NCI-H524 (cell line): ENCODE results near the gene ZNF790.

Source experiments
- DNase-seq, 2 experiments: peaks; one replicate each; lab custom pipeline; 2025; lab: John Stamatoyannopoulos, UW

ZNF790 gene

DNA sequence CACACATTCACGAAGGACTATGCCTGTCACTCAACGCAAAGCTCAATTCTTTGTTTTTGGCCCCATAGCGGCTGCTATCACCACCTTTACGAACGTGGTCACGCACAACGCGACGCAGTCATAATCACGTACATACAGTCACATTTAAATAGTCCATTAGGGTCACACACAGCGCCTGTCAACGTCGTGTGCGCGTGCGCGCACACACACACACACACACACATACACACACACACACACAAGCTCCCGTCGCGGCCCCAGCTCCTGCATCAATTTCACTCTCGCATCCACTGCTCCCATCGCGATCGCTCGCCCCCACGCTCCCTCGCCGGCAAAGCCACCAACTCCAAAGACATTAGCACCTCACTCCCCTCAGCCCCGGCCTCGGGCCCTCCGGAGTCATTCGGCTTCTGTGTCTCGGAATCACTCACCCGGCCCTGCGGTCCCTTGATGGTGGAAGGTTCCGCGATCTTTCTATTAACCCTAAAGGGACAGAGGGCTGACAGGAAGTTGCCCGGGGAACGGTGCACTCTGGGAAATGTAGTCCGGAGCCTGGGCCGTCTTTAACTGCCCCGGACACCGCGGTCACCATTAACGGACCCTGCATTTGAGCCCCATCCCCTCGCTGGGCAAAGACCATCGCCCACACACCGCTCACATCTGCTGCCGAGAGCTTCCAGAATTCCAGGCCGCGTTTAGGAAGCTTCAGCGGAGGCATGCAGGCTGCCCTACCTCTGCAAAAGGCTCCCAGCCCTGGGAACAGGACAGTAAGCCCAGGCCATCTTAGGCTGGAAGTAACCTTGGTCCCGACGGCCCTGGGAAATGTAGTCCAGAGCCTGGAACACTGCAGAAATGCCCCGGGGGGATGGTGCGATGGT, at the start of gene ZNF790:
Gene ZNF790 (minus strand): TSS at position 482 of the 878 bp plus-strand sequence. CDS start 12,768 bp downstream, outside the sequence.
- peak; percentile 92 to 96 for DNase-seq

GRCh38 chr19:36876993-36877938, 39.1 kb upstream of the ZNF790 start:
- DNase-seq = no peak

GRCh38 chr19:36851898-36852297, 13.7 kb upstream of the ZNF790 start:
- no peak for DNase-seq

GRCh38 chr19:36850559-36851442, 12.6 kb upstream of the ZNF790 start, which contains the start of gene ZNF345:
Gene ZNF345 (plus strand): TSS chr19:36850876. CDS start chr19:36876831, 25,955 bp downstream.
- DNase-seq = peak; percentile 98

DNA sequence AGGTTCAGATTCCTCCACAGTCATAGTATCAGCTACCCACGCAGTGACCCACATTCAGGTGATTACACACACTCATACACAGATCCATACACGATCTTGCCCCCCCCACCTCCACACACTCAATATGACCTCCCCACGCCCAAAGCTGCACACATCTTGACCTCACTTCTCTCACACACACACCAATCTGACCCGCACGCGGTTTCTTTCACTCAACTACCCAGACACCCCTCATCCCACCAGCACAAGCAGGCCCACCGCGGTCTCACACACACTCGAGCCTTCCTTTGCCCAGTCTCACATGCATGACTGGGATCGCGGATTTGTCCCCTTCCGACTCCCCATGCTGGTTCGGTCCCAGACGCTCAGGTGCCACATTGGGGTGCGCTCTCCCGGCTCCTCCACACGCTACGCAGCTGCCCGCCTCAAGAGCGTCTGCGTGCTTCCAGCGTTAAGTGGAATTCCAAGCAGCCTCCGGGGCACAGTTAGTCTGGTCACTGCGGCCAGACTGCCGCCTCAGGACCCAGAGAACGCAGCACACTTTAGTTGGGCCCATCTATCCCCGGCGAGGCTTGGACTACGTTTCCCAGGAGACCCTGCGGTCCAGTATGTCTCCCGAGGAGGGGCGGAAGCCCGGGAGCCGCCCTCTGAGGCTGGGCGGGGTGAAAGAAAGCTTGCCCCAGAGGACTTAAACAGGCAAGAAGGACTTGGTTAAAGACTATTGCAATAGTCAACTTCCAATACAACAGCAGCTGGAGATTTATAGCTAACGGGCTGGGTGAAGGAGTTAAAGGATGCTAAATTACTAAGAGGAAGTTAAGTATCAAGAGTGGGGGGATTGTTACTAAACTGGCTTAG, 11.7 kb upstream of the ZNF790 start:
- peak; percentile 75 to 92 for DNase-seq

DNA sequence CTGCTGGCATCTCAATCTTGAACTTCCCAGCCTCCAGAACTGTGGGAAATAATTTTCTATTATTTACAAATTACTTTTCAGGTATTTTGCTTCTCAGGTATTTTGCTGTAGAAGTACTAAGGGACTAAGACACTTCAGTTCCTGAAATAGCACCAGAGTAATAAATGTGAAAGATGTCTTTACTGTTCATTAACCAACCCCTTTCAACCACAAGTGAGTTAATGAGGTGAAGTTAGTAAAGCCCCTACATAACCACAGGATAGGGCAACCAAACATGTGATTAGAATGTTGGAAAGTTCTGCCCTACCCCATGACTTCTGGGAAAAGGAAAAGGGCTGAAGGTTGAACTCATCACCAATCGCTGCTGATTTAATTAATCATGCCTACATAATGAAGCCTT, 9.8 kb upstream of the ZNF790 start:
- DNase-seq = no peak

DNA sequence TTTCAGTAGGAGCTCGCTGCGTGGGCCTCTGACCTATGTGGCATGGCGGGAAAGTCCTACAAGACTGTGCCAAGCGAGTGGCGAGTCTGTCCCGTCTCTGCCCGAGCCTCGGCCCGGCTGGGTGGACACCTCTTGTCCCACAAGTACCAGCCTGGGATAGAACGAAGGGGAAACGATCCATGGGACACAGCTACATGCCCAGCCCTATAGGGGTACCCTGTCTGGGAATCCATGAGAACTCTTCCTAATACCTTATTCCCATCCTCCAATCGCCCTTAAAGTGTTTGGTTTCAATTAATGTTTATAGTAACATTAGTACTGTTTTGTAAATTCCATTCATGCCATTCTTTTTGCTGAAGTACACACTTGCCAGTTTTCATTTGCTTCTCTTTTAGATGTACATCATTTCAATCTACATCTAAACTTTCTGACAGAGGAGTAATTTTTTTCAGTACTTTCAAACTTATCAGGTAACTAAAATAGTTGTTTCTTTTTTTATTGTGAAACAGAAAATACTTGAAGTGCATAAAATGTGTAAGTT, 667 bp upstream of the ZNF790 start:
- DNase-seq = no peak

DNA sequence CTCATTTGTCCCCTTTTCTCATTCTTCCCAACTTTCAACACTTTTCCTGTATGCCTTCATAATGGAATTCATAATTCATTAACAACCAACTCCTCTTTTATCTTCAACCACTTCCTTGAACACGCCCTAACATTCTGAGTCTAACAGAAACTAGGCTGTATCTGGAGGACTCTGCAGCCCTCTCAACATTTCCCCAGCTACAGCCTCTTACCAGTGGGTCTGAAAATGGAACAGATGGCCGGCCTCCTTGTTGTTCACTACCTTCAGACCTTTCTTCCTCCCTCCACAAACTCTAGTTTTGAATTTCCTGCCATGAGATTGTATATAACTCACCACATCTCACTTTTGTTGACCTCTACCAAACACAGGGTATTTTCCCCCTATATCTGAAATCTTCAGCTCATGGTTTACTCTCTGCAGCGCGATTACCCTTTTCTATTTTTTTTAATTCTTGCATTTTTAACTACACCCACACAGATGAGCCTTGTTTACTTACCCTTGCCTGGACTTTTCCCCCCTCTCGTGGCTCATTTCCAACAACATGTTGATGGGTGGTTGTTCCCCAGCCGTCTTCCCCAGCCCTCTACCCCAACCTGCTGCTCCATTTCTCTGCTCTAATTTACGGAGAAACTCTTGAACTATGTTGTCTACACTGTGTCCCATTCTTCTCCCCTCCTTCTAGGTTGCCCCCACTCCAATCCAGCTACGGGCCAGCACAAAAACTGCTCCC, 846 bp downstream of the ZNF790 start:
- peak in 1 of 2 experiments; percentile 29 for DNase-seq

- DNase-seq = no peak
Observed at GRCh38 chr19:36833430-36833829, 4.8 kb downstream of the ZNF790 start.

DNA sequence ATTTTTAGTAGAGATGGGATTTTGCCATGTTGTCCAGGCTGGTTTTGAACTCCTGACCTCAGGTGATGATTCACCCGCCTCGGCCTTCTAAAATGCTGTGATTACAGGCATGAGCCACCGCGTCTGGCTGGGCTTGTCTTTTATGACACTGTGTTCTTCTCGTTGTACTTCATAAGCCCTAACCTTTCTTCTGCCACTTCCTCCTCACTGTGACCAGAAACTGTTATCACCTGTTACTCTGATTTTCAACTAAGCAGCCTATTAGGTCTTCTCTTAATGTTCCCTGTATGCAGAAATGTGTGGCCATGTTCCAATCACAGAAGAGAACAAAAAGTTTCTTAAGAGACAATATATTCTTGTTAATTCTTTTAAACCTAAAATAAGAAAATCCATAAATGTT, 16.4 kb downstream of the ZNF790 start:
- no peak for DNase-seq

- DNase-seq = no peak
Observed at GRCh38 chr19:36819130-36819630, 19.0 kb downstream of the ZNF790 start.

DNA sequence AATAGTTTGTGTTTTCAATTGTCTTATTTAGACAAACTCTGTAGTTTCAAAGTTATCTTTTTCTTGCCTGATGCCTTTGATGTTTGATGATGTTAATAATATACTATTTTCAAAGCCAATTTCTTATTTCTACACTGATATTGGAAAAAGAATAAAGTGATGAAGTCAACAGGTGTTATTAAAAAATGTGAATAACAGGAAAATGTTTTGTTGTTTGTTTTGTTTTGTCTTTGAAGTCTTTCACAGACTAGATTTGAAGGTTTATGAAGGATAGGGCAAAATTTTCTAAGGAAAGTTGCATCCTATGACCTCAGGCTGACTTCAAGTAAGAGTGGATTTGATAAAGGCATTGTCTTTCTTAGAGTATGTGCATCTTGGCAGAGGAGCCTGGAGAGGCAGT, 31.2 kb downstream of the ZNF790 start:
- no peak for DNase-seq

GRCh38 chr19:36805364-36805763, 32.8 kb downstream of the ZNF790 start:
- DNase-seq = no peak

DNA sequence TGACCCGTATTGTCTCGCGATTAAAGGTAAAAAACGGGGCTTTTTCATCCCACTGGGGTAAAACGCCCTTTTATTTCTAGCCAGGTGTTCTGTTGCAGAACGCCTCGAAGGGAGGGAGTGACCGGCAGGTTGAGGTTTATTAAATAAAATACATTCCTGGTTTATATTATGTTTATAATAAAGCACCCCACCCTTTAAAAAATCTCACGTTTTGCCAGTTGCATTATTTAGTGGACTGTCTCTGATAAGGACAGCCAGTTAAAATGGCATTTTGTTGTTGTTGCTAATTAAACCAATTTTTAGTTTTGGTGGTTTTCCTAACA, 40.4 kb downstream of the ZNF790 start:
- no peak for DNase-seq

- DNase-seq = no peak
Observed at GRCh38 chr19:36796714-36796992, 41.5 kb downstream of the ZNF790 start.

GRCh38 chr19:36791420-36792141, 46.6 kb downstream of the ZNF790 start:
- DNase-seq = peak in 1 of 2 experiments; percentile 8

- DNase-seq = no peak
Observed at GRCh38 chr19:36775768-36776167, 62.4 kb downstream of the ZNF790 start.

GRCh38 chr19:36773223-36773579, 65.0 kb downstream of the ZNF790 start:
- no peak for DNase-seq
